Body of pancreas (tissue), 4 donors: Measurements from ENCODE around the gene PIANP. TPM values are rescaled to one million over a fixed set of nuclear protein-coding genes. Genes with fewer than 3 reads are reported as not detected.

ENCODE experiments used
- ATAC-seq: fragments of 150-250 bp; one replicate; pipeline ENCODE4 v1.9.1; 2016
- DNase-seq, 4 donors: peaks; one replicate each; pipeline ENCODE4 v3.0.0-alpha.2; 2019
- H3K27ac ChIP-seq, 4 donors: fragments of 200-600 bp; sonication (generic); 1 replicate in 3 of 4; 2 replicates in 1 of 4; pipeline versions ENCODE4 v1.5.1 to v1.6.1; 2016 to 2019; ENCODE audit warnings: mild to moderate bottlenecking in 1 of 4, mixed read lengths in 1 of 4, moderate library complexity in 1 of 4
- H3K27me3 ChIP-seq, 2 donors: fragments of 200-600 bp; sonication (generic); one replicate each; pipeline ENCODE4 v1.6.0; 2016; ENCODE audit warnings: mild to moderate bottlenecking in 1 of 2
- H3K36me3 ChIP-seq, 2 donors: fragments of 200-600 bp; sonication (generic); replicated peaks in 1 of 2; 2 replicates each; pipeline ENCODE4 v1.5.1; 2016; ENCODE audit warnings: low read depth in 2 of 2; ENCODE audit not compliant: insufficient read depth in 1 of 2
- H3K4me1 ChIP-seq: fragments of 200-600 bp; sonication (generic); one replicate; pipeline ENCODE4 v1.6.0; 2016
- H3K4me3 ChIP-seq, 2 donors: fragments of 200-600 bp; sonication (generic); 1 replicate in 1 of 2; 2 replicates in 1 of 2; pipeline ENCODE4 v1.5.1; 2016 to 2019
- H3K9me3 ChIP-seq, 3 donors: fragments of 200-600 bp; sonication (generic); 1 replicate in 2 of 3; 2 replicates in 1 of 3; pipeline ENCODE4 v1.5.1; 2016
- CTCF ChIP-seq, 7 experiments: fragments of 450-650 bp in 4 of 7; fragments of 200-600 bp in 3 of 7; sonication (generic) in 3 of 7; IDR thresholded peaks; one replicate each; pipeline ENCODE4 v1.5.1; 2016 to 2019; ENCODE audit warnings: antibody characterized with exemption in 7 of 7
- POLR2A ChIP-seq, 3 donors: fragments of 450-650 bp; IDR thresholded peaks; one replicate each; pipeline ENCODE4 v1.6.1; 2016; ENCODE audit warnings: antibody characterized with exemption in 3 of 3, mild to moderate bottlenecking in 2 of 3
- whole genome bisulfite sequencing, 2 donors: methylation state at CpG; one replicate each; pipeline ENCODE4 v1.1.5; 2017; 5-methylcytosine and 5-hydroxymethylcytosine counted together
- intact Hi-C: fragments of 100-400 bp; cut with DNase I; formaldehyde crosslinking; loops from one replicate; pipeline ENCODE4 v1.15.1; 2023
- total RNA-seq, 2 donors: library from RNA; depleted of rRNA; stranded (reverse); fragments of >200 nt; gene quantifications; one replicate each; pipeline ENCODE4 v1.1.0, GENCODE V29; 2016

PIANP gene
- total RNA-seq, 2 donors from 2014 or later = not detected

GRCh38 chr12:6698352-6699046 is 2.1 kb downstream of the PIANP start:
- H3K9me3 ChIP-seq = no peaks in the 10 kb centered on the region
- no peak for DNase-seq
- no peak overlapping the region for H3K4me3 ChIP-seq
- H3K27ac ChIP-seq = no peak overlapping the region
- intact Hi-C loops = no loop called here
- WGBS, 2 donors = 40 to 42% methylated on average over 8 of the region's 8 CpGs
- H3K27me3 ChIP-seq = peaks cover 6 to 21% of the 10 kb centered on the region in 2 donors
- no peaks in the 10 kb centered on the region for H3K36me3 ChIP-seq
- TF ChIP-seq CTCF (IDR thresholded peaks at IDR 0.05) (no peak), POLR2A (IDR thresholded peaks at IDR 0.05) (no peak)
- peaks cover 14% of the 10 kb centered on the region for H3K4me1 ChIP-seq
- no peak for ATAC-seq

GRCh38 chr12:6697584-6698351 is 2.8 kb downstream of the PIANP start:
- H3K4me3 ChIP-seq = no peak overlapping the region
- no peaks in the 10 kb centered on the region for H3K9me3 ChIP-seq
- no peak overlapping the region for H3K27ac ChIP-seq
- no peaks in the 10 kb centered on the region for H3K36me3 ChIP-seq
- peaks cover 6 to 19% of the 10 kb centered on the region in 2 donors for H3K27me3 ChIP-seq
- no peak for ATAC-seq
- 45 to 58% methylated on average over 11 to 17 of the region's 17 CpGs for WGBS, 2 donors
- intact Hi-C loops = no loop called here
- H3K4me1 ChIP-seq = peaks cover 14% of the 10 kb centered on the region
- no peak for TF ChIP-seq POLR2A (IDR thresholded peaks at IDR 0.05)
- TF ChIP-seq CTCF (IDR thresholded peaks at IDR 0.05) = peak in 5 of 7 experiments; percentile 15 to 45 (median 37)
- peak in 3 of 4 donors; percentile 28 to 44 (median 28) for DNase-seq

GRCh38 chr12:6696690-6697583 is 3.7 kb downstream of the PIANP start:
- no peak for TF ChIP-seq POLR2A (IDR thresholded peaks at IDR 0.05)
- no peak for TF ChIP-seq CTCF (IDR thresholded peaks at IDR 0.05)

GRCh38 chr12:6695313-6696045 is 5.1 kb downstream of the PIANP start:
- no peak for DNase-seq
- Histone ChIP-seq H3K4me3 (no peak overlapping the region), H3K4me1 (peaks cover 11% of the 10 kb centered on the region), H3K27me3 (peaks cover 6 to 8% of the 10 kb centered on the region in 2 donors), H3K36me3 (no peaks in the 10 kb centered on the region), H3K27ac (no peak overlapping the region), H3K9me3 (no peaks in the 10 kb centered on the region)
- WGBS, 2 donors = 28 to 44% methylated on average over 5 to 10 of the region's 11 CpGs
- TF ChIP-seq POLR2A (IDR thresholded peaks at IDR 0.05) (no peak), CTCF (IDR thresholded peaks at IDR 0.05) (no peak)
- ATAC-seq = no peak
- intact Hi-C loops = no loop called here

More at GRCh38 chr12:6696690-6697583, 3.7 kb downstream of the PIANP start:
- Histone ChIP-seq H3K27me3 (peaks cover 6 to 18% of the 10 kb centered on the region in 2 donors), H3K4me1 (peaks cover 14% of the 10 kb centered on the region), H3K4me3 (no peak overlapping the region), H3K27ac (no peak overlapping the region), H3K36me3 (no peaks in the 10 kb centered on the region), H3K9me3 (no peaks in the 10 kb centered on the region)
- 45 to 65% methylated on average over 10 to 17 of the region's 17 CpGs for WGBS, 2 donors
- ATAC-seq (no peak), DNase-seq (no peak)
- intact Hi-C loops = no loop called here
